H1 (cell line): ENCODE measurements around the gene FLT1. TPM values are rescaled to one million over a fixed set of nuclear protein-coding genes. Genes with fewer than 3 reads are reported as not detected.

Source experiments
- CTCF ChIA-PET: fragments of 300-600 bp; sonication (Branson Sonifier 250); formaldehyde crosslinking; loops from one replicate; lab custom pipeline; 2021; ENCODE audit not compliant: partially characterized antibody; lab: Charles Lee
- POLR2A ChIA-PET: fragments of 300-600 bp; sonication (Branson Sonifier 250); formaldehyde crosslinking; loops from one replicate; lab custom pipeline; 2021; ENCODE audit warnings: inconsistent platforms; ENCODE audit not compliant: partially characterized antibody; lab: Charles Lee
- DNase-seq, 2 experiments: peaks; one replicate each; pipeline versions ENCODE4 v3.0.0 to v3.0.0-alpha.2; 2010 to 2022; ENCODE audit warnings: low spot score in 2 of 2, low read depth in 1 of 2, mixed read lengths in 1 of 2
- FAIRE-seq: peaks from 2 replicates; lab custom pipeline; 2011; peaks lifted over from hg19 to GRCh38; lab: Jason Lieb, UNC
- H2AFZ ChIP-seq: 2 replicates; pipeline ENCODE4 v1.8.1; 2012; ENCODE audit warnings: low read length, inconsistent platforms
- H2AK5ac ChIP-seq: 2 replicates; pipeline ENCODE4 v1.6.1; 2013; ENCODE audit warnings: low read depth, low read length
- H2BK120ac ChIP-seq: replicated peaks from 2 replicates; pipeline ENCODE3; 2013; ENCODE audit warnings: low read depth, low read length, inconsistent platforms
- H2BK12ac ChIP-seq: 2 replicates; pipeline ENCODE4 v1.6.1; 2013; ENCODE audit warnings: low read depth, low read length
- H2BK15ac ChIP-seq: 2 replicates; pipeline ENCODE4 v1.6.1; 2013; ENCODE audit warnings: low read length
- H2BK20ac ChIP-seq: 2 replicates; pipeline ENCODE4 v1.6.1; 2013; ENCODE audit warnings: low read length
- H2BK5ac ChIP-seq: 2 replicates; pipeline ENCODE4 v1.6.1; 2013; ENCODE audit warnings: low read depth, low read length
- H3K14ac ChIP-seq: 2 replicates; pipeline ENCODE4 v1.6.1; 2013; ENCODE audit warnings: inconsistent platforms; ENCODE audit not compliant: insufficient read length
- H3K18ac ChIP-seq: 2 replicates; pipeline ENCODE4 v1.6.1; 2013; ENCODE audit warnings: low read length; ENCODE audit errors: extremely low read depth
- H3K23ac ChIP-seq: 2 replicates; pipeline ENCODE4 v1.6.1; 2013; ENCODE audit warnings: inconsistent platforms; ENCODE audit not compliant: insufficient read length
- H3K23me2 ChIP-seq: 2 replicates; pipeline ENCODE4 v1.6.1; 2013; ENCODE audit warnings: low read depth, low read length
- H3K27ac ChIP-seq: 2 replicates; pipeline ENCODE4 v1.6.1; 2011; ENCODE audit warnings: low read depth, low read length, inconsistent platforms
- H3K27me3 ChIP-seq, 4 experiments: replicated peaks in 1 of 4; 1 replicate in 1 of 4; 2 replicates in 3 of 4; pipeline versions ENCODE4 v1.6.1 to v1.8.1; 2011 to 2013; ENCODE audit warnings: low read length in 3 of 4, mild to moderate bottlenecking in 3 of 4, inconsistent platforms in 2 of 4, mixed read lengths in 2 of 4, moderate library complexity in 1 of 4; ENCODE audit not compliant: control insufficient read depth in 3 of 4, insufficient read depth in 3 of 4; ENCODE audit errors: extremely low read depth in 1 of 4
- H3K36me3 ChIP-seq, 4 experiments: 2 replicates each; pipeline versions ENCODE4 v1.6.1 to v1.8.1; 2011 to 2013; ENCODE audit warnings: mild to moderate bottlenecking in 4 of 4, low read length in 3 of 4, moderate library complexity in 2 of 4, control low read depth in 1 of 4, inconsistent platforms in 1 of 4; ENCODE audit not compliant: insufficient read depth in 4 of 4, control insufficient read depth in 2 of 4
- H3K4ac ChIP-seq: replicated peaks from 2 replicates; pipeline ENCODE3; 2013; ENCODE audit warnings: low read length, low read depth, mixed read lengths, inconsistent platforms; ENCODE audit not compliant: insufficient read length
- H3K4me1 ChIP-seq, 4 experiments: replicated peaks in 1 of 4; 1 replicate in 1 of 4; 2 replicates in 3 of 4; pipeline versions ENCODE4 v1.6.1 to v1.8.1; 2011 to 2013; ENCODE audit warnings: low read length in 3 of 4, inconsistent platforms in 2 of 4, mixed read lengths in 1 of 4; ENCODE audit not compliant: insufficient read depth in 4 of 4, control insufficient read depth in 3 of 4
- H3K4me2 ChIP-seq, 2 experiments: 2 replicates each; pipeline versions ENCODE4 v1.6.1 to v1.8.1; 2011 to 2013; ENCODE audit warnings: low read depth in 2 of 2, low read length in 2 of 2, control low read depth in 1 of 2, inconsistent platforms in 1 of 2, mild to moderate bottlenecking in 1 of 2; ENCODE audit not compliant: insufficient read depth in 1 of 2
- H3K4me3 ChIP-seq, 4 experiments: fragments of 200-600, 300-600 bp in 1 of 4; sonication (generic), shearing (Covaris generic), sonication (Bioruptor Twin) in 1 of 4; 2 replicates each; pipeline versions ENCODE4 v1.5.1 to v1.8.1; 2011 to 2016; ENCODE audit warnings: low read length in 4 of 4, low read depth in 3 of 4, control low read depth in 2 of 4, inconsistent platforms in 2 of 4, mild to moderate bottlenecking in 2 of 4, mixed read lengths in 1 of 4, moderate library complexity in 1 of 4; ENCODE audit not compliant: insufficient read depth in 2 of 4; ENCODE audit errors: extremely low read depth in 1 of 4
- H3K56ac ChIP-seq: replicated peaks from 2 replicates; pipeline ENCODE3; 2013; ENCODE audit warnings: low read depth, mild to moderate bottlenecking, mixed read lengths, low read length, inconsistent platforms; ENCODE audit not compliant: insufficient read length
- H3K79me1 ChIP-seq: 2 replicates; pipeline ENCODE4 v1.6.1; 2013; ENCODE audit warnings: low read depth, low read length, control low read depth
- H3K79me2 ChIP-seq, 2 experiments: 2 replicates each; pipeline versions ENCODE4 v1.6.1 to v1.8.1; 2012 to 2013; ENCODE audit warnings: low read length in 2 of 2, mild to moderate bottlenecking in 2 of 2, inconsistent platforms in 1 of 2; ENCODE audit not compliant: insufficient read depth in 2 of 2, control insufficient read depth in 1 of 2
- H3K9ac ChIP-seq, 4 experiments: replicated peaks in 1 of 4; 1 replicate in 1 of 4; 2 replicates in 3 of 4; pipeline versions ENCODE4 v1.6.1 to v1.8.1; 2011 to 2013; ENCODE audit warnings: low read depth in 3 of 4, low read length in 3 of 4, control low read depth in 2 of 4, mild to moderate bottlenecking in 2 of 4, moderate library complexity in 2 of 4, inconsistent platforms in 1 of 4; ENCODE audit errors: extremely low read depth in 1 of 4
- H3K9me3 ChIP-seq, 2 experiments: 2 replicates each; pipeline versions ENCODE4 v1.6.1 to v1.8.1; 2012 to 2013; ENCODE audit warnings: mild to moderate bottlenecking in 2 of 2, moderate library complexity in 2 of 2, control low read depth in 1 of 2, inconsistent platforms in 1 of 2, low read depth in 1 of 2, low read length in 1 of 2, mixed read lengths in 1 of 2; ENCODE audit not compliant: insufficient read depth in 2 of 2
- H4K20me1 ChIP-seq, 2 experiments: replicated peaks in 1 of 2; 2 replicates each; pipeline versions ENCODE3 to v1.8.1; 2011 to 2013; ENCODE audit warnings: inconsistent platforms in 2 of 2, low read length in 2 of 2, mild to moderate bottlenecking in 1 of 2; ENCODE audit not compliant: insufficient read depth in 2 of 2, control insufficient read depth in 1 of 2
- H4K5ac ChIP-seq: 2 replicates; pipeline ENCODE4 v1.6.1; 2013; ENCODE audit warnings: low read length, low read depth, mixed read lengths, inconsistent platforms; ENCODE audit not compliant: insufficient read length
- H4K8ac ChIP-seq: 2 replicates; pipeline ENCODE4 v1.8.0; 2013; ENCODE audit warnings: mild to moderate bottlenecking, moderate library complexity, low read length, inconsistent platforms; ENCODE audit not compliant: insufficient read depth; ENCODE audit errors: extremely low read depth
- H4K91ac ChIP-seq: replicated peaks from 2 replicates; pipeline ENCODE3; 2013; ENCODE audit warnings: low read length, mixed read lengths, inconsistent platforms; ENCODE audit not compliant: insufficient read length
- CHD1 ChIP-seq: IDR thresholded peaks from 2 replicates; pipeline ENCODE4 v1.6.1; 2012; ENCODE audit warnings: low read depth, low read length, improper control_type of control experiment
- EP300 ChIP-seq, 2 experiments: IDR thresholded peaks; 1 replicate in 1 of 2; 2 replicates in 1 of 2; pipeline ENCODE4 v1.6.1; 2011 to 2012; ENCODE audit warnings: low read depth in 2 of 2, low read length in 2 of 2, mild to moderate bottlenecking in 2 of 2, borderline replicate concordance in 1 of 2, inconsistent platforms in 1 of 2, moderate library complexity in 1 of 2
- SP1 ChIP-seq: IDR thresholded peaks from 2 replicates; pipeline ENCODE4 v1.6.1; 2011; ENCODE audit warnings: low read depth, low read length
- WGBS, 2 experiments: shearing (Covaris generic) in 1 of 2; methylation state at CpG; one replicate each; pipeline versions ENCODE4 v1.1.6 to v1.1.7; 2013 to 2015; ENCODE audit warnings: low lambda C conversion rate in 2 of 2, mixed read lengths in 2 of 2, inconsistent platforms in 1 of 2, low coverage in 1 of 2, missing lambda C conversion rate in 1 of 2; ENCODE audit not compliant: insufficient replicate concordance in 2 of 2, insufficient coverage in 1 of 2, insufficient read length in 1 of 2; ENCODE audit errors: extremely low coverage in 1 of 2, missing lambda C conversion rate in 1 of 2; 5-methylcytosine and 5-hydroxymethylcytosine counted together
- polyA plus RNA-seq, 7 experiments: library from polyadenylated mRNA; depleted of rRNA in 3 of 7; stranded (reverse) in 5 of 7; unstranded in 2 of 7; fragments of >200 nt in 5 of 7; fragments of 200-250 nt in 2 of 7; gene quantifications; 1 replicate in 5 of 7; 2 replicates in 1 of 7; 4 replicates in 1 of 7; pipeline versions ENCODE4 v1.2.1 to v1.2.3, GENCODE V29; 2011 to 2013; ENCODE audit warnings: missing spikeins in 2 of 7, mixed read lengths in 2 of 7
- total RNA-seq: library from RNA; stranded (reverse); fragmentation: NEBNext Ultra II Directional; extraction: Animal tissue kit (Norgen Biotek cat#: 25700); gene quantifications from 2 replicates; pipeline ENCODE4 v1.2.1, GENCODE V29; 2021
- TF ChIP-seq, protein P1 (sequence below): IDR thresholded peaks from 2 replicates; pipeline ENCODE4 v1.6.1; 2011; ENCODE audit warnings: low read length, improper control_type of control experiment

The FLT1 gene
- total and polyA plus RNA-seq, 2 of the 8 experiments (the other 6 are each of a cell fraction or from before 2014, with no cell fraction given) = 19.7 to 90.2 TPM

DNA sequence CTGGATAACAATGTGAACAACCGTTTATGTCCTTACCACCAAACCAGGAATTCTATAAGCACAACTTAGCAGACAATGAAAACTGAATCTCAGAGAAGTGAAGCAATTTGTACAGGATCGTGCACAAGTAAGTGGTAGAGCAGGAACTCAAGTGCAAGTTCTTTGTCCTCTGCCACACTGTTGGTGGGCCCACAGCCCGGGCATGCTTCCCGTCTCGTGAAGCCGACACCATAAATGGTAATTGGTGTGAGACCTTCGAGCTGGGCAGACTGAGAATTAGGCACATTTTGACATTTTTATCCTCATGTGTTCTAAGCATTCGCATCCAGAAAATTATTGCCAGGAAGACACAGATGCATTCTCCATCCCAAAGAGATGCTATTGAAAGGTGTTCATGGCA lies 27.9 kb upstream of the FLT1 start:
- no peak overlapping the region for H3K14ac ChIP-seq
- FAIRE-seq (no peak), DNase-seq (no peak)
- H2BK20ac ChIP-seq = no peak overlapping the region
- H3K23ac ChIP-seq = no peak overlapping the region
- ChIA-PET POLR2A (no interaction called here), CTCF (interaction anchor here (1.3 kb wide), 1 partner anchor 18 kb away, joined by 4 read pairs; no protein-coding TSS in a partner anchor)
- H2AK5ac ChIP-seq = no peak overlapping the region
- H3K4me2 ChIP-seq = no peak overlapping the region
- H4K91ac ChIP-seq = no peak overlapping the region
- no peak overlapping the region for H3K9ac ChIP-seq
- H3K79me1 ChIP-seq = no peaks in the 10 kb centered on the region
- no peak overlapping the region for H2BK120ac ChIP-seq
- H2BK5ac ChIP-seq = no peak overlapping the region
- H3K18ac ChIP-seq = no peak overlapping the region
- no peaks in the 10 kb centered on the region for H3K23me2 ChIP-seq
- H3K56ac ChIP-seq = no peak overlapping the region
- no peaks in the 10 kb centered on the region for H3K4me1 ChIP-seq
- WGBS, 2 experiments = 85% methylated on average over 8 of the region's 8 CpGs; no CpG with 5 or more reads in 1 of the 2 experiments
- H3K4me3 ChIP-seq = no peak overlapping the region
- H4K20me1 ChIP-seq = no peaks in the 10 kb centered on the region
- H2BK12ac ChIP-seq = no peak overlapping the region
- no peaks in the 10 kb centered on the region for H3K9me3 ChIP-seq
- no peak overlapping the region for H4K8ac ChIP-seq
- H3K36me3 ChIP-seq = no peaks in the 10 kb centered on the region
- no peaks in the 10 kb centered on the region for H3K79me2 ChIP-seq
- H3K27ac ChIP-seq = no peak overlapping the region
- peak overlapping the region; percentile 71; the same call in 1 of the 2 replicates for H2AFZ ChIP-seq
- H3K4ac ChIP-seq = no peak overlapping the region
- 0 out of 2 replicates have a peak overlapping the region, but pooled peaks have one; percentile 31 for H2BK15ac ChIP-seq
- no peak for TF ChIP-seq CHD1
- TF ChIP-seq SP1 = no peak
- TF ChIP-seq, protein P1, sequence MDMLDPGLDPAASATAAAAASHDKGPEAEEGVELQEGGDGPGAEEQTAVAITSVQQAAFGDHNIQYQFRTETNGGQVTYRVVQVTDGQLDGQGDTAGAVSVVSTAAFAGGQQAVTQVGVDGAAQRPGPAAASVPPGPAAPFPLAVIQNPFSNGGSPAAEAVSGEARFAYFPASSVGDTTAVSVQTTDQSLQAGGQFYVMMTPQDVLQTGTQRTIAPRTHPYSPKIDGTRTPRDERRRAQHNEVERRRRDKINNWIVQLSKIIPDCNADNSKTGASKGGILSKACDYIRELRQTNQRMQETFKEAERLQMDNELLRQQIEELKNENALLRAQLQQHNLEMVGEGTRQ = no peak
- no peak for TF ChIP-seq EP300 (IDR thresholded peaks at IDR 0.05; ENCODE audit: borderline replicate concordance in 1 of 2, low read depth in 2 of 2, low read length in 2 of 2)
- no peaks in the 10 kb centered on the region for H3K27me3 ChIP-seq
- no peak overlapping the region for H4K5ac ChIP-seq
